NOMO-1 treated with dmso at 0.1 percent for 144 hours (cell line): Measurements from ENCODE around the gene C16orf92.

Experiments used
- DNase-seq: peaks from one replicate; lab custom pipeline; 2025; ENCODE audit not compliant: unreplicated experiment; lab: John Stamatoyannopoulos, UW

Gene C16orf92

DNA sequence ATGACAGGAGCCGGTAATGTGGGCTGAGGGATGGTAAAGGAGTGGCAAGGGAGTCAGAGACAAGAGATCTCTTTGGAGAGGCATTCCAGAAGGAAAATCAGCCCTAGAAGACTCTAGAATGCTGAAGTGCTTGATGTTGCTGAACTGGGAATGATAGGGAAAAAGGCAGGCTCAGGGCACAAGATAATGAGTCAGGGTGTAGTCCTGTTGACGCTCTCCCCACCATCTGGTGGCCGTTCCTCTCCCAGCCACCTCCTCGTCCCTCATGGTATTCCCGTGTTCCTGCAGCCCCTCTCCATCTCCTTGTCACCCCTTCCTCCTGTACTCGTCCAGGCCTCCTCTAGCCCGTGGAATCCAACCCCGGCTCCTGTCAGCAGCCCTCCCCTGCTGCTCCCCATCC lies 31.5 kb downstream of the C16orf92 start:
- DNase-seq, result no peak

GRCh38 chr16:30054959-30055553 lies 32.1 kb downstream of the C16orf92 start:
- DNase-seq, result no peak

DNA sequence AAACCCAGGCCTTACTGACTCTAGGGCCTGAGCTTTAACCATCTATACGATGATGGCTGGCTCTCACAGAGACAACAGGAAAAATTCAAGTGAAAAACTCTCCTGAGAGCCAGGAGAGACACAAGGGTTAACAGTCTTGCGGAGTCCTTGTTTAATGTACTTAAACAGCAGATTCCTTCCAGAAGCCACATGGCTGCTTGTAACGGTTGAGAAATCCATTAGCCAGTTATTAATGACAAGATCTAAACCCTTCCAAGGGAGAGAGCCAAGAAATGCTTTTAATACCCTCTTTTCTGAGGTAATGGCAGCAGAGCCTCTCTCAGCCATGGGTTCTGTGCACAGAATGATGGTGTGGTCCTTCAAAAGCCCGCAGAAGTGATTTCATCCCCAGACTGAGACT lies 37.3 kb downstream of the C16orf92 start:
- no peak for DNase-seq

- DNase-seq, result no peak
Observed at GRCh38 chr16:30060836-30061554, 38.0 kb downstream of the C16orf92 start.

DNA sequence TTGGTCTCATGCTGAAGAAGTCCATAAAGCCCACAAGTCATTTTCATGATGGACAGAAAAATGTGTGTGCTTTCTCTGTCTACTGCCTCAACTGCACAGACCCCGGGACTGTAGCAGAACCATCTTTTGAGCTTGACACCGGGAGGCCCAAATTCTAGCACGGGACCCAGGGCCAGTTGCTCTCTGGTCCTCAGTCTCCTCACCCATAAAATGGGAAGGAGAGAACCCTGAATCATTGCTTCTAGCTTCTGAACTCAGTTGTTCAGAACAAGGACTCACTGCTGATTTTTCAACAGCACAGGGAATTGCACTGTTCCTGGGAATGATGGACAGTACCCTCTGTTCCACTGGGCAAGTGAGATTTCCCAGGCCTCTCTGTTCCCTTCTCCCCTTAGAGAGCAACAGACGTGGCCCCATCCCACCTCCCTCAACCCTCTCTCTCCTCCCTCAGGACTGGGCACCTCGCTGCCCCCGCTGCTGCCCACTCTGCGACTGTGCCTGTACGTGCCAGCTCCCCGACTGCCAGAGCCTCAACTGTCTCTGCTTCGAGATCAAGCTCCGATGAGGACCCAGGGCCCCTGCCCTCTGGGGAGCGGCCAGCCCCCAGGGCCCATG lies 40.4 kb downstream of the C16orf92 start:
- DNase-seq, result no peak

- peak; percentile 77 for DNase-seq
Observed at GRCh38 chr16:30063893-30064728, 41.1 kb downstream of the C16orf92 start.

DNA sequence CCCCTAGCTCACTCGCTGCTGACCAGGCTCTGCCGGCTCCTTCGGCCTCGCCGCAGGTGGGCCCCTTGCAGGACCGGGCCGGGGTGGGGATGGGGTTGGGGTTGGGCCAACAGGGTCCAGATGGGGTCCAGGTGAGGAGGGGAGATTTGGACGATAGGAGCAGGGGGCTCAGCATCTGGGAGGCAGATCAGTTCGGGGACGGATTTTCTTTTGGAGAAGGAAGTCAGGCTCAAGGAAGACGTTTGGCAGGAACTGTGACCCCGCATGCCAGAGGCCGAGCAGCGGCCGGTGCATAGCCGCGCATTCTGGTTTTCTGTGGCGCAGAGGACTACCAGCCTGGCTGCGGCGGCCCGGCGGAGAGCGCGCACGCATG lies 41.7 kb downstream of the C16orf92 start:
- DNase-seq, result no peak

DNA sequence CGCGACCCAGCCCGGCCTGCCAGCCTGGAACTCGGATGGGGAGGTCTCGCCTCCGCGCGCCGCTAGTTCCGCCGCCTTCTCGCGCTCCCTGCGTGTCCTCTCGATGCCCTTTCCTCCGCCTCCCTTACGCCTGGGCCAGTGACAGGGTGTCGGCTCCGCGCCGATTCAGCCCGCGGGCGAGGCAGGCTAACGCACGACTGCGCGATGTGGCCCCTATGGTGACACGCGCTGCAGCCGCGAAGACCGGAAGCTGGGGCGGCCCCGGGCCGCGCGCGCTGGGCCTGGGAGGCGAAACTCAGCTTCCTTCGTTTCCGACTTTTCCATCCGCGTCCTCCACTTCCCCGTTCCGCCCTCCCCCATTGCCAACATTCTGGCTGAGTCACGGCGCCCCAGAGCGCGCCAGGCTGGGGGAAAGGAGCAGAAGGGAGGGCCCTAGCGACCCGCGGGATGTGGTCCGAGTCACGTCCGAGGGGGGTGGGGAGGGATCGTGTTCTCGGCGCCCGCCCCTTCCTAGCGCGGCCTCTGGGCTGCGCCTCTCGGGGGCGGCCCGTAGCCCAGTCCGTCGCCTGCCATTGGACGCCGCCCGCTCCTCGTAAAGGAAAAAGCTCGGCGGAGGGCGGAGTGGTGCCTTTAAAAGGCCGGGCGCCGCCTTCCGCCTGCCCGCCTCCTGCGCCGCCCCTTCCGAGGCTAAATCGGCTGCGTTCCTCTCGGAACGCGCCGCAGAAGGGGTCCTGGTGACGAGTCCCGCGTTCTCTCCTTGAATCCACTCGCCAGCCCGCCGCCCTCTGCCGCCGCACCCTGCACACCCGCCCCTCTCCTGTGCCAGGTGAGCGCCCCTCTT lies 42.3 kb downstream of the C16orf92 start, which contains the start of gene ALDOA:
TSS of gene ALDOA (plus strand) at position 659 of the 841 bp plus-strand sequence. CDS start 1,138 bp downstream, outside the sequence.
- DNase-seq, result peak; percentile 99

DNA sequence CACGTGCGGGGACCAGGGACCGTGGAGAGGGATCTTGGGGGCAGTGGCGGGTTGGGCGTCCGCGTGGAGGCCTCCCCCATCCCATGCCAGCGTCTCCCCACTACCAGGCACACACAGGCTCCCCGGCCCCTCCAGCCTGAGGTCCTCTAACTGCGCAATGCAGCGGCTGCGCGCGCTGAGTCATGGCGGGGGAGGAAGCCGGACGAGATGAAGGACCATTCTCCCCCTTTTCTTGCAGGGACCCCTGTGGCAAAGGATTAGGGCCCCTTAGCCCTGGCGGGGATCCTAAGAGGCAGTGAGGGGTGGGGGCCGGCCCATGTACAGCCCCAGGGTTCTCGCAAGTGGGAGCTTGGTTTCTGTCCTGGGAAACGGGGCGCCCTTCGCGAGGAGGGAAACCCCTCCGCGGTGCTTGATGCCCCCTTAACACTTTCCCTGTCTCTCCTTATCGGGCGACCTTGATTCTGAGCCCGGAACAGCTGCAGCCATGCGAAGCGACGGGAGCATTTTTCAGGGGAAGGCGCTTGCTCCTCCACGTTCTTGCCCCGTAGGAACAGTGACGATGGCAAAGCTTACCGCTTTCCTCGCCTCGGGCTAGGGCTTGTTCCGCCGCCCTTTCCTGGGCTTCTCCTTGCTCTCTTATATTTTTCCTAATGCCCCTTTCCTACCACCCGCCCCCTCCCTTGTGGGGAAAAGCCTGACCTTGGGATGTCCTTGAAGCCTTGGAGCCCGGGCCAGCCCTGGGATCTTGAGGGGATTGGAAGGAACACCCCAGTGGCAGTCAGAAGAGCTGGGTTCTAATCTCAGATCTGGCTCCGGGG lies 43.2 kb downstream of the C16orf92 start:
- peak; percentile 21 for DNase-seq

GRCh38 chr16:30066761-30067583 lies 44.0 kb downstream of the C16orf92 start:
- no peak for DNase-seq

DNA sequence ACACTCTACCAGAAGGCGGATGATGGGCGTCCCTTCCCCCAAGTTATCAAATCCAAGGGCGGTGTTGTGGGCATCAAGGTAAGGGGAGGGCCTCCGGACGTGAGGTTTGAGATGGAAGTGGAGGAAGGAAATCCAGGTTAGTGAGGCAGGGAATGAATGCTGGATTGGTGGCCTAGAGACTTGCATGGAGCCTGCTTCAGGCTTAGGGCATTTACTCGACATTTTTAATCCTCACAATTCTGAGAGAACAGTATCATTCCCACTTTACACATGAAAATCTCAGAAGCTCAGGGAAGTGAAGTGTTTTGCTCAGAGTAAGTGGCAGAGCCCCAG lies 44.6 kb downstream of the C16orf92 start:
- no peak for DNase-seq

DNA sequence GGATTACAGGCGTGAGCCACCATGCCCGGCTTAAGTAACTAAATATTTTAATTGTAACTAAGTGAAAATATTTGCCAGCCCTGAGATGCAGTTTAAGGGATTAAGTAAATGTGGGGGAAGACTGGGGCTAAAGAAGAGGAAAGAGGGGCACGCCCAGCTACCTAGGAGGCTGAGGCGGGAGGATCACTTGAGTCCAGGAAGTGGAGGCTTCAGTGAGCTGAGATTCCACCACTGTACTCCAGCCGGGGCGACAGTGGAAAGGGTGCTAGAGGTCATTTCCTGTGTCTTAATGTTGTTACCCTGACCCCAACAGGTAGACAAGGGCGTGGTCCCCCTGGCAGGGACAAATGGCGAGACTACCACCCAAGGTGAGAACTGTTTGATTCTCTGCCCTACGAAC lies 45.3 kb downstream of the C16orf92 start:
- no peak for DNase-seq

GRCh38 chr16:30068750-30069610 lies 46.0 kb downstream of the C16orf92 start:
- no peak for DNase-seq

- no peak for DNase-seq
Observed at GRCh38 chr16:30069611-30070462, 46.8 kb downstream of the C16orf92 start.

DNA sequence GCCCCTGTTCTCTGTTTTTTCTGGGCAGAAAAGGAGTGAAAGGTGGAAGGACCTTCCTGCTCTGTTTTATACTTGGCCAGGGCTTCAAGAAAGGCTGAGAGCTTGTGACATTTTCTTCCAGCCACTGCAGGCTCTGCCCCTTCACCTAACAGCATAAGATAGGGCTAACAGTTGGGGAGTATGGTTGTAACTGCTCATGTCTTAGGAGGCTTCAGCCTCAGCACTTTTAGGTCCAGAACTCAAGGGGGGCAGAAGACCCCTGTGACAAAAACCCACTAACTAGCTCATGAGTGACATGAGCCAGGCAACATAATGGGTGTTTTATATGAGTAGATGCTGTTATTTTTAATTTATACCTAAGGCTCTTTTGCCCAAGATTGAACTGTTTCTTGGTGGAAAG lies 47.5 kb downstream of the C16orf92 start:
- DNase-seq, result no peak
